GM21576 (cell line): ENCODE measurements around the gene HOXD8.

ENCODE experiments used
- ATAC-seq: cut with Tn5 transposase; IDR thresholded peaks from one replicate; pipeline ENCODE4 v1.9.1; 2021; ENCODE audit warnings: mild to moderate bottlenecking, moderate library complexity; ENCODE audit not compliant: unreplicated experiment

HOXD8 gene

DNA sequence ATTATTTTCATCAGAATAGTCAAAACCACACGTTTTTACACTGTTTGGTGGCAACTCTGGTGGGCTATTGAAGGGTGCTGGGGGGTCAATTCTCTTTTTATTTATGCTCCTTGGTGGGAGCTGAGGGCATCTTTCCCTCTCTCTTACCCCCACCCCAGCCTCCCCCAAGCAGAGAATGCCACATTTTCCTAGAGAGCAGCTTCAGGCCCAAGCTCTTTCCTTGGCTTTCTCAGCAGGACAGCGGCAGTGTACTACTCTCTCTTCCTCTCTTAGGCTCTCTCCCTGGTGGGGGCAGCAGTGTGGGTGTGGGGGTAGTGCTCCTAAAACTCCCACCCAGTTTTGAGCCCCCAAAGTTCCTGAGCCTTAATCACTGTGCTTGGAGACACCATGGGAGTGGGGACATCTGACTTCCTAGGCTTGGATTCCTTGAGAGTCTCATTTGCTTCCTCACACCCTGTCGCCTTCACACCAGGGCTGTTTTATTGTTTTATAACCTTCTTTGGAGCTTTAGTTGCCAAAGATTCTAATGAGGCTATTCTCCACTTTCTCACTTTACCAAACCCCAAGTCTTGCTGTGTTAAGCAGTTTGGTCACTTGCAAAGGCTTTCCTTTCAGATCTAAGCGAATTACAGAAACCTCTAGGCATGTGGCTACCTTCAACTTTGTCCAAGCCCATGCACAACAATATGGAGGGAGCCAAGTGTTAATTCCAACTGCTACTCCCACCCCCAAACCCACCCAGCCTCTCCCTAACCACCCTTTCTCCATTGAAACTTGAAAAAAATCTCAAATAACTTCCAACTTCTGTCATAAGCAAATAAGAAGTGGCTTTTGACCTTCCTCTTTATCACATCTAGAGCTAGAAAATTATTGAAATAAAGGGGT, 15.8 kb downstream of the HOXD8 start:
- ATAC-seq, result no peak

DNA sequence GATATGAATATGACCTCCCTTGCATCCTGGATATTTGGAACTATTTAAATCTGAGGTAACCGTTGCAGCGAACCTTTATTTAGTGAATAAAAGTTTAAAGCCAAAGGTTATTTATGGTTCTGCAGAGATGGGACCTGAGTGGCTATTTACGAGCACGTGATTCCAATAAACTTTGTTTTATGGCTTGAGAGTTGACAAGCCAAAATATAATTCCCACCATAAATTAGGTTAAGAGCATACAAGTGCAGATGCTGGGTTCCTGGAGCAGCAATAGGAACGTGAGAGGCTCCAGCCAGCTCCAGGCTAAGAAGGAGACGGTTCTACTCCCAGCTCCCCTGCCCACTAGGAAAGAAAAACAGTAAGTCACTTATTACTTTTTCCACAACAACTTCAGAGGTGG, 16.6 kb downstream of the HOXD8 start:
- ATAC-seq, result no peak

DNA sequence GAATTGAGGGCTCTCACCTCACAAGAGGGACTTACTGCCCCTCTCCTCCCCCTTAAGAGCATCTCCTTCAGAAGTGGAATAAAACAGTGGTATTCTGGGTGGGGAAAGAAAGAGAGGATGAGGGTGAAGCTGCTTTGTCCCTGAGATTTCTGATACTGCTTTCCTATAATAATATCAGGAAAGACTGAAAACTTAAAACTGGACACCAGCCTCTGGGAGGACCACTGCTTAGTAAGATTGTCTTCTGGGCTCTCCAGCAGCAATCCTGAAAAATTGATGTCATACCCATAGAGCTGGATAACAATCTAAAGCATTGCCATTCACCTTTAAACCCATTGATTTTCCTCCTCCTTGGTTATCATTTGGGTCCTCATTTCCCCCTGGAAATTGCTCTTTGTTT, 17.1 kb downstream of the HOXD8 start:
- no peak for ATAC-seq

DNA sequence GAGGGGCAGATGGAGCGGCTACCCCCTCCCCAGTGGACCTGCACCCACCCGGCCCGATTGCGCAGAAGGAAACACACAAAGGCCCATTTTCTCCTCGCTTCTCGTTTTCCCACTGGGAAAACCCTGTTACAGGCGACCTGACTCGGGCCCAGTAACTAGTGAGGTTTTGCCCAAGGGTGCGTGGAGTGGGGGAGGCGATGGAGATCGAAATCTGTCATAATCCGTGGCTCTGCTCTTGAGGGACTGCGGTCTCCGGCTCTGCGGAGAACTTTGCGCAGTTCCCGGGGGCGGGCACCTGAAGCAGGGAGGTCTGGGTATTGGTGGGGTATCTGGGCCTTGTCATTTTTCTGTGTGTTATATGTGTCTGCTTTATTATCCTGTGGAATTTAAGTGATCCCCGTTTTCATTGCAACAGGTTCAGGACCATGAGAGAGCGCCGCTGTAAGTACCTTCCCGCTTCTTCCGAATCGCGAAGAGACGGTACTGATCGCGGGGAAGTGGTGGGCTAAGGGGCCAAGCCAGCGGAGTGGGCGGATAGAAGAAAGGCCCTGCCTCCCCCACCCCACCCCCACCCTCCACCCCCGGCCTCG, 17.8 kb downstream of the HOXD8 start:
- ATAC-seq, result no peak

DNA sequence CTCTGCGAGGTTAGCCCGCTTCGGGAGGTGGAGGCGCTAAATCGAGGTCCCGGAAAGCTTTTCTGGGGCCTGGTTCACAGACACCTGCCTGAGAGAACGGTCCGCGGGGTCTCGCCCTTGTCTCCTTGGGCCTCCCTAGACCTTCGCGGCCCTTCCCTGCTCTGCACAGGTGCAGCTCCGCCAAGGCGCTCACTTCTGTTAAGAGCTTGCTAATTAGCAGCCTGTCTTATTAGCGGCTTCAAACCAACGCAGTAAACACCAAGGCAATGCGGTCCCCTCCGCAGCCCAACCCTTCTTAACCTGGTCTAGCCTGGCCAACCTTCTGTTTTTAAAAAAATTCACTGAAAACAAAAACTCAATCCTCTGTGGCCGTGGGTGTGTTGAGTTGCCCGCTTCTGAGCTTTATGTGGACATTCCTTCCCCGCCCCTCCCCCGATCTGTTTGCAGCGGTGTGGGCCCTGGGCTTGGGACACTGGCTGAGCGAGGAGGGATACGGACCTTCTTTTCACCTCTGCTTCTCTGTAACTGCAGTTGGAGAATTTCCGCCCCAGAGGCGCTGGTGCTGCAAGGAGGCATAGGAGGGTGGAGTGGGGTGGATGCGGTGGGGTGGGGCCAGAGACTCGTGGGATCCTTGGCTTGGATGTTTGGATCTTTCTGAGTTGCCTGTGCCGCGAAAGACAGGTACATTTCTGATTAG, 18.4 kb downstream of the HOXD8 start:
- no peak for ATAC-seq

DNA sequence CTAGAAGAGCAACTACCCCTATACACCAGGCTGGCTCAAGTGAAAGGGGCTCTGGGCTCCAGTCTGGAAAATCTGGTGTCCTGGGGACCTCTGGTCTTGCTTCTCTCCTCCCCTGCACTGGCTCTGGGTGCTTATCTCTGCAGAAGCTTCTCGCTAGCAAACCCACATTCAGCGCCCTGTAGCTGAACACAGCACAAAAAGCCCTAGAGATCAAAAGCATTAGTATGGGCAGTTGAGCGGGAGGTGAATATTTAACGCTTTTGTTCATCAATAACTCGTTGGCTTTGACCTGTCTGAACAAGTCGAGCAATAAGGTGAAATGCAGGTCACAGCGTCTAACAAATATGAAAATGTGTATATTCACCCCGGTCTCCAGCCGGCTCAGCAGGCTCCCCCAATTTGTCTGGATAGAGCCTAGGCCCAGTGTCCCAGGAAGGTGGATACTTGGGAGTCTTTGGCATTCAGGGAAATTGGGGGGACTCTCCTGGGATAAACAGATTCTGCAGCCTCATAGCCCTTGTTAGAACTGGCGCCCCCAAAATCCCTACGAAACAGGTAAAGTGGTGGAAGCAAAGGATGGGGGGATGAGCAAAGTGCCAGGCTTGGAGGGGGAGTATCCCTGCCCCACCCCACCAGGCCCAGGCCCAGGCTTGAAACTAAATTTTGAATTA, 19.4 kb downstream of the HOXD8 start:
- no peak for ATAC-seq

DNA sequence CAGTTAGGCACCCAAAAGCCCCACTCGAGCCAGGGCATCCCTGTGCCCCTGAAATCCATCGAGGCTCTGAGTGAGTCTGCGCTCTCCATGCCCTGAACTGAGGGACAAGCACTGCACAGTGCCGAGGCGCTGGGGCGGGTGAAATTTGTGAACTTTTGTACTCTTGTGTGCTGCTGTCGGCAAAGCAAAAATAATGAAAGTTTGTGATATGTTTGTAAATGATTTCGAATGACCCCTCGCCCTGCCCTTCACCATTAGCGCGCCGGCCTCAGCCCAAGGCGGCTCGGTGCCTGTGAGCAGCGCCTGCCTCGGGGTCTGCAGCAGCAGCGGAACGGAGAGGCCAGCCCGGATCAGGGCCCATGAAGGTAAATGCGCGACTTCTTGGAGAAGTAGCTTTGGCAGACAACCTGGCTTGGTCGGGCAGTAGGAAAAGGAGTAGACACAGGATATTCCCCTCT, 20.0 kb downstream of the HOXD8 start:
- ATAC-seq, result no peak

DNA sequence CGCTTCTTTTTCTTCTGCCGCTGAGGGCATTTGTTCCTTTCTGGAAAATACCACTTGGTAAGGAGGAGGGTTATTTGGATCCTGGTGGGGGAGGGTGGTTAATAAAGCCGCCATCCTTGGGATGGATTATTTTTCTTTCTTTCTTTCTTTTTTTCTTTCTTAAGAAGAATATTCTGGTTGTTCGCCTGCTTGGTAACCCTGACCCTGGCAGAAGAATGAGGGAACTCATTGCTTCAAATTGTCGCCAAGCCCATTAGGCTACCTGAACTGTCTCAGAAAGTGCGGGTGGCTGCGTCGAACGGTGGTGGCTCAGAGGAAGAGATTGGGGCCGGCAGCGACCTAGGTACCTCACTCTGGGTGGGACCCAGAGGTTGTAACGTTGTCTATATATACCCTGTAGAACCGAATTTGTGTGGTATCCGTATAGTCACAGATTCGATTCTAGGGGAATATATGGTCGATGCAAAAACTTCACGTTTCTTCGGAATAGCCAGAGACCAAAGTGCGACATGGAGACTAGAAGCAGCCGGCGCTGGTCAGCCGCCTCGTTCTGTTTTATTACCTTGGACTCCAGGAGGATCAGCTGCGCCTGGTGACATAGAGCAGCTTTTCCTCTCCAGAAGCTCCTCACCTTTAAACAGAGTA, 20.6 kb downstream of the HOXD8 start:
- ATAC-seq, result no peak

DNA sequence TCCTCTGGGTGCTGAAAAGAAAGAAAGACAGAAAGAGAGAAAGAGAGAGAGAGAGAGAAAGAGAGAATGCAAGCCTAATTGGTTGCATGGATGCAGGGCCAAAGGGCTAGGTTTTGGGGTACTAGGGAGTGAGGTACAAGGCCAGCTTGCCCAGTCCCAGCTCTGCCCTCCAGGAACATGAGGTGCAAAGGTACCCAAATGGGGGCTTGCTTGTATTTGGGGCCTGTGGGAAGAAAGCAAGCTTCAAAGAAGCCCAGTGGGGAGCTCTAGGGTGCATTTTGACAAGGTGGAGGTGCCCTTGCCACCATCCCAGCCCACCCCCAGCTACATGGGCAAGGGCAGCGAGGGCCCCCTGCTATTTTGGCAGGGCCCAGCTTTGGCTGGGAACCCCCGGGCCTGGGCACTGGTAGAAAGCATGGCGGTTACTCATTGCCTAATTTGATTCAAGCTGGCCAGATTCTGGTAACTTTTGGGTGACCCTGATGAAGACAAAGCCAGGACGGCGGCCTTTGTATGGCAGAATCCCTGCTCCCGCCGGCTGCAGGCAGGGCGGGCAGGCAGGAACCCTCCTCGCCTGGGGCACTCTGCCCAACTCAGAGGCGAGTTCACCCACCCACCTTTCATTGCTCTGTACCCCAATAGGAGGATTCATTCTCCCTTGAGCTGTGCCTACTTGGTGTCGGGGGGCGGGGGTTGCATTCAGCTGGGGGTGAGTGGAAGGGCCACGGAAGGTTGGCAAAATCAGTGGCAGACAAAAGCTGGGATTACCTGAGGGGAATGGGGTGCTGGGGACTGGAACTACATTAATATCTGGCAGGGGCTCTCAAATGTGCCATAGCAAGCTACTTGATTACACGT, 21.3 kb downstream of the HOXD8 start:
- ATAC-seq, result no peak

DNA sequence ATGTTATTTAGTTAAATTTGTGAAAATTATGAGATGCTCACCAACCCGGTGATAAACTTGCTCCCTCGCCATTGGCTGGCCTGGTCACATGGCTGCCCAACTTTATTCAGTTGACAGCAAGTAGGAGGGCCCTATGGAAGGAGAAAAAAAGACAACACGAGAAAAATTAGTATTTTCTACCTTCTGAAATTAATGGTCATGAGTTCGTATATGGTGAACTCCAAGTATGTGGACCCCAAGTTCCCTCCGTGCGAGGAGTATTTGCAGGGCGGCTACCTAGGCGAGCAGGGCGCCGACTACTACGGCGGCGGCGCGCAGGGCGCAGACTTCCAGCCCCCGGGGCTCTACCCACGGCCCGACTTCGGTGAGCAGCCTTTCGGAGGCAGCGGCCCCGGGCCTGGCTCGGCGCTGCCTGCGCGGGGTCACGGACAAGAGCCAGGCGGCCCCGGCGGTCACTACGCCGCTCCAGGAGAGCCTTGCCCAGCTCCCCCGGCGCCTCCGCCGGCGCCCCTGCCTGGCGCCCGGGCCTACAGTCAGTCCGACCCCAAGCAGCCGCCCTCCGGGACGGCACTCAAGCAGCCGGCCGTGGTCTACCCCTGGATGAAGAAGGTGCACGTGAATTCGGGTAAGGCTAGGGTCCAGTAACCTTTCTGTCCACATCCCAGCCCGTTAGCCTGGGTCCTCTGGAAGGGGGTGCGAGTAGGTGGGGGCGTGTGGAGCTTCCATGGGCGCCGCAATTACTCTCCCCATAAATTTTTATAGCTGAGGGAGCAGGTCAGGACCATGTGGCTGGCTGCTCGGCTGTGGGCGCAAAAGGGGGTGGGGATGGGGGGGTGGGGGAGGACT, 22.2 kb downstream of the HOXD8 start, which contains the start of gene HOXD4:
Gene HOXD4, plus strand, starts transcription at position 109 of the 846 bp plus-strand sequence. Its CDS starts 84 bp downstream, at position 193.
- ATAC-seq, result no peak

DNA sequence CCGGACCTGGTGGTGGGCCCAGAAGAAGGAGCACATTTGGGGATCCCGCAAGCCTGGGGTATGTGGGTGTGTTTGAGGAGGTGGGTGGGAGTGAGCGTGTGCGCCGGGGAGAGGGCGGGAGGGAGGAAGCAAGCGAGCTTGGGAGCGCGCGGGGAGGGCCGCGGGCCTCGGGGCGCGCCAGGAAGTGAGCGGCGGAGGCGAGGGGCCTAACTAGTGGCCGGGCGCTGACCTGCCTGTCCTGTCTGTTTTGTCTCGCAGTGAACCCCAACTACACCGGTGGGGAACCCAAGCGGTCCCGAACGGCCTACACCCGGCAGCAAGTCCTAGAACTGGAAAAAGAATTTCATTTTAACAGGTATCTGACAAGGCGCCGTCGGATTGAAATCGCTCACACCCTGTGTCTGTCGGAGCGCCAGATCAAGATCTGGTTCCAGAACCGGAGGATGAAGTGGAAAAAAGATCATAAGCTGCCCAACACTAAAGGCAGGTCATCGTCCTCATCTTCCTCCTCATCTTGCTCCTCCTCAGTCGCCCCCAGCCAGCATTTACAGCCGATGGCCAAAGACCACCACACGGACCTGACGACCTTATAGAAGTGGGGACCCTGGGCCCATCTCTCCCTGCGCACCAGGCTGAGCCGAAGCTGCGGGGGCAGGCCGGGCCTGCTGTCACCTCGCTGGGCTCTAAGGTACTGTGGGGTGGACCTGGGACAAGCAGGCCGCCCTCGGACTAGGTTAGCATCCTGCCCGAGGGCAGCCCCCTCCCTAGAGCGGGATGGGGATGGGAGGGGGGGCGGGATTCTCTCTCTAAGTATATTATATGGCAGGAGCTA, 23.1 kb downstream of the HOXD8 start:
- ATAC-seq, result no peak

DNA sequence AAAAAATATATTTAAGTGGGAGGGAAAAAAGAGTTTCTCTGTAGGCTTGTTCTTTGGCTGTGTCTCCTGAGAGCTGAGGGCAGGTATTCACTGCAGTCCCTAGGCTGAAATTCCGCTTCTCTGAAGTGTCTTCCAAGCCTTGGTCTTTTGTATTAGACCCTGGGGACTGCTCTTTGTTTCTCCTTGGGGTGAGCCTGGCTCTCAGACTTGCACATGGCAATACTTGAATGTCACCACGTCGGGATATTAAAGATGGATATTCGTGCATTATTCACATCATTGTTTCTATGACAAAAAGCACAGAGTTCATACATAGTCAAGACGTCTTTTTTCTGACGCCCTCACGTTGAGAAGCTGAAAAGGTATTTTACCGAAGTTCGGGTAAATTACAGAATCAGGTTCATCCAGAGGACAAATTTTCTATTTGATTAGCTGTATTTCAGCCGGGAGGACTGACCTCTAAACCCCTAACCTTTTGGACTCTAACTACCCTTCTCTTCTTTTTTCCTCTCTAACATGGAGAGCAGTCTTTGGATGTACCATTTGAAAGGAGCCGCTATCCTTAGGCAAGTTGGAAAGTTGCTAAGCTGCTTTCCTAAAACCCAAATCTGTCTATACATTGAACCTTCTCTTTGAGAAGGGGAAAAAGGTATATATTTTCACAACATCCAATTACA, 25.2 kb downstream of the HOXD8 start:
- no peak for ATAC-seq

DNA sequence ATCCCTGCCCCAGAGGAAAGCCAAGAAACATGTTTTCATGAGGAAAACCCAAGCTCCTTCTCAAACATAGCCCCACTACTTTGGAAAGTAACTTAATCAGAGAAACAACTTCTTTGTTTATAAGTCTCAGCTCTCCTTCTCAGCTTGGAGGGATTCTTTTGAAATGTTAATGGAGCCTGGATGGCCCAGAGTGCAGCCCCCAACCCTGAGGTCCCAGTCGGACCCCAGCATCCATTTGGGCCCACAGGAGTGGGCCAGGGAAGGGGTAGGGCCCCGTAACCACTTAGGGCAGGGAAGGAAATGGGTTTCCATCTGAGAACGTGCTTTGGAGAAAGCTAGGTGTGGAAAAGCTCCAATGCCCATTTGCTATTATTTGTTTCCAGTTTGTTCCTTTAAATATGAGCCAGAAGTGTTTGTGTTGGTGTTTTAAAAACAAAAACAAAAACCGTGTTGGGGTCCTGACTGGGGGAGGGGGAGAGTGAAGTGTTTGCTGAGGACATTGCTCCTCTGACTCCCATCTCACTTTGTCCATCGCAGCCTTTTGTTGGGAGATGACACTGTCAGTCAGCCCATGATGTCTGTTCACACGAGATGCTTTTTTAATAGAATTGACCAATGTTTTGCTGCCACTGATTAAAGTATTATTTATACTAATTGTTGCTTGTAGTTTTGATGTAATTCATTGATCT, 26.0 kb downstream of the HOXD8 start:
- ATAC-seq, result no peak

DNA sequence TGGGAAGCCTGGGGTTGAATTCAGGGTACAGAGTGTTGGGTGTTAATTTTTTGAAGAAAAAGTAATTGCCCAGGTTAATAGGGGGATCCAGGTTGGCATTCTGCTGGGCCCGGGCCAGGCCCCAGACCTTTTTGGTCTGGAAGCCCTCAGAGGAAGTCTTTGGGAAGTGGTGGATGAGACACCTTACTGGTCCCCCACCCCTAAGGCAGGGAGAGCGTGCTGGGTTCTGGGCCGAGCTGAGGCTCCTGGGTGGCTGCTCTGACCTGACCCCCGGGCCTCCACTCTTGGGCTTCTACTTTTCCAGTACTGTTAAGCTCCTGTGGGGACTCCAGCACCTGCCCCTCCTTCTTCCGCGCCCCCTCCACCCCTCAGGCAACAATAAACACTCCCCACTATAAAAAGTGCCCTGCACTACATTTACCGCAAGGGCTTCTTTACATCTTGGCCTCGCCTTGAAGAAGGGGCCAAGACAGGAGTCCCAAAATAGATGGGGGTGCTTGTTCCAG, 26.8 kb downstream of the HOXD8 start:
- no peak for ATAC-seq

DNA sequence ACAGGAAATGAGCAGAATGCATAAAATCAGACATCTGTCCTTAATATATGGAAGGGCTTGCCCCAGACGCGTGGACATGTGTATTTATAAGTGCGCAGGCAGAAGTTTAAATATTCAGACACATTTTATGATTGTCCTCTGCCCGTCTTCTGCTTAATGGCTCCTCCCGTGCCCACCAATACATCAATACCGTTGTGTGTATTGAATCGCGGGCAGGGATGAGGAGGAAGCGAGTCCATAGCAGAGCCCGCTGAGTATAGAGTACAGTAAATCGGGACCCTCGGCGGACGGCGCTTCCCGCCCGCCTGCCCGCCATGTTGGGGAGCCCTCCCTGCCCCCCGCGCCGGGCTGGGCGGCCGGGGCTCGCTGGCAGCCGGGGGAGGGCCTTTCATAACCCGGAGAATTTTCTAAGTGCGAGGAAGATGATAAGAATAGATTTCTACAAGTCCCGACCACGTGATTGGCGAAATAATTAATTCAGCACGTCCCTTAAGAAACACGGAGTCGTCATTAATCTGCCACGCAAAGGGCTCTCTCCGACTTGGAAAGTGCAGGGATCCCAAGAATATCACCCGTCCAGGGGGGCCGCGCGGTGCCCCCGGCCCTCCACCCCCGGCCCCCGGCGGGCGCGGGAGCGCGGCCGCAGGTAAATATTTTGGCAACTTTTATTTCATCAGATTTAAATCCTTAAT, 27.4 kb downstream of the HOXD8 start, which contains the start of gene HOXD3:
Gene HOXD3, plus strand, starts transcription at position 501 of the 692 bp plus-strand sequence. CDS start 11,808 bp downstream, outside the sequence.
- no peak for ATAC-seq
